ENCODE measurements around the gene MAP3K5. TPM values are rescaled to one million over a fixed set of nuclear protein-coding genes. Genes with fewer than 3 reads are reported as not detected.

Gene MAP3K5
- polyA plus RNA-seq, 1 experiment = 2.5 TPM

DNA sequence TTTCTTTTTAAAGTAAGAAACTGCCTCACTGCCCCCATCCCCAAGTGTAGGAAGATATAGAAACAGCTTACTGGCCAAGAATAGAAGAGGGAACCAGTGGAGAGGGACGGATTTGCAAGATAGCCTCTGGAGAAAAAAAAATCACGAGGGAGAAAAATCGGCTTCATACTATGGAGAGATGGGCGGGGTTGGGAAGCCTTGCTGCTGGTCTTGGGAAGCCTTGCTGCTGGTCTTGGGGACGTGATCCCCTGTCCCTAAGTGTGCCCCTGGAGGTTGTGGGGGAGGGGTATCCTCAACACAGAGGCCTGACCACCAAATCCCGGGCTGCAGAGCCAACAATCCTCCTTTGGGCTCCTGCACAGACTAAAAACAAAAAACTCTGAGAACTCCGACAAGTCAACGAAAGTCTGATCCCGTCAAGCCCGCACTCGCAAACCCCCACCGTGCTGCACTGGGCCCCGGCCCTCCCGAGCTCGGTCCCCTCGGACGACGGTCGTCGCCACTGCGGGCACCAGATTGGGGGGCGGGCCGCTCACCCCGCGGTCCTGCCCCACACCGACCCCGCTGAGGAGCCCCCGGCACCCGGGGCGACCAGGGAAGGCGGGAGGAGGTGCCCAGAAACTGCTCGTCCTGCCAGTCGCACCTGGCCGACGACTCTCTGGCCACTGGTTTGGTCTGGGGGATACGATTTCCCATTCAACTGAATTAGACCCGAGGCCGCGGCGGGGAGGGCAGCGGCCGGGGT is 242.8 kb downstream of the MAP3K5 start:
- Histone ChIP-seq H3K27me3 (ENCODE audit: control insufficient read depth, insufficient read depth, low read length) (peaks cover 3% of the 10 kb centered on the region), H3K36me3 (ENCODE audit: control insufficient read depth, insufficient read depth, low read length) (no peaks in the 10 kb centered on the region), H3K4me3 (ENCODE audit: low read depth, low read length) (peak overlapping the region; percentile 69)
- no peak for DNase-seq (ENCODE audit: low read depth)
- ChIA-PET POLR2A (no interaction called here), CTCF (interaction anchor here (0.6 to 1.8 kb wide), 20 partner anchors 9 to 276 kb away, joined by 3 to 19 read pairs (median 3); no protein-coding TSS in a partner anchor)
- TF ChIP-seq CTCF (IDR thresholded peaks at IDR 0.05; ENCODE audit: insufficient read depth, low read depth, low read length) = no peak

GRCh38 chr6:136548582-136549299 is 243.5 kb downstream of the MAP3K5 start:
- DNase-seq (ENCODE audit: low read depth) = no peak
- Histone ChIP-seq H3K27me3 (ENCODE audit: control insufficient read depth, insufficient read depth, low read length) (peaks cover 3% of the 10 kb centered on the region), H3K36me3 (ENCODE audit: control insufficient read depth, insufficient read depth, low read length) (no peaks in the 10 kb centered on the region), H3K4me3 (ENCODE audit: low read depth, low read length) (no peak overlapping the region)
- POLR2A ChIA-PET = no interaction called here
- CTCF ChIA-PET = interaction anchor here (0.6 to 1.7 kb wide), 4 partner anchors 16 to 260 kb away, joined by 3 to 5 read pairs (median 3); no protein-coding TSS in a partner anchor
- TF ChIP-seq CTCF (IDR thresholded peaks at IDR 0.05; ENCODE audit: insufficient read depth, low read depth, low read length) = no peak

DNA sequence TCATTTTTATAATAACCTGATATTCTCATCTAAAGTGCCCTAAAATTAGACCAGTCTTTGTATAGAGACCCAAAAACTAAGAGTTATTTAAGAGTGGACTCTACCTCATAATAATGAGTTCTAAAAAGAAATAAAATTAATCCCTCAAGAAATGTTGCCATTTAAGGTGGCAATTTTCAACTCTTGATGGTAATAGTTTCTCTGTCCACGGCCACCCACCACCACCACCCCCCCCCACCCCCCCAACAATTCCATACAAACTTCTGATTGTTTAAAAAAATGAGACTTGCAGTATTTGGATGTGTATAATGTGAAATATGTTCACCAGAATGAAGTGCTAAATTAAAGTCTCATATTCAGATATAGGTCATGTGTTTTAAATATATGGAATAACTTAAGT is 244.4 kb downstream of the MAP3K5 start:
- no peak for TF ChIP-seq CTCF (IDR thresholded peaks at IDR 0.05; ENCODE audit: insufficient read depth, low read depth, low read length)
- no peak for DNase-seq (ENCODE audit: low read depth)
- POLR2A ChIA-PET = no interaction called here

DNA sequence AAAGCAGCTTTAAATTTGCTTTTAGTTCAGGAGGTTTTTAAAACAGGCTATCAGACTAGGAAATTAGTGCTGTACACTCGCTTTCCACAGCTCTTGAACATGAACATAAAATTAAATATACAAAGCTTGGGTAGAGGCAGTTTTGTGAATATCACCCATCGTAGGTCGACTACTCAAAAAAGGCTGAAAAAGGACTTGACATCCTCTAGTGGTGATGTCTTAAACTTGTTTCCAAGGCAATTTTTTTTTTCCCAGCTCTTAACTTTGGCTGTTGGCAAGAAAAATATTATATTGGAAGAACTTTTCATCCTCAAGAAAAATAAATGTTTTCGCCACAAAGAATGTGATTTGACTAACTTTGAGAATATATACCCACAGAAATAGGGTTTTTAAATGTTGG is 244.9 kb downstream of the MAP3K5 start:
- Histone ChIP-seq H3K27me3 (ENCODE audit: control insufficient read depth, insufficient read depth, low read length) (peaks cover 3% of the 10 kb centered on the region), H3K36me3 (ENCODE audit: control insufficient read depth, insufficient read depth, low read length) (no peaks in the 10 kb centered on the region), H3K4me3 (ENCODE audit: low read depth, low read length) (no peak overlapping the region)
- ChIA-PET POLR2A (no interaction called here), CTCF (interaction anchor here (0.6 to 1.3 kb wide), 14 partner anchors 8 to 560 kb away, joined by 3 to 7 read pairs (median 4); no protein-coding TSS in a partner anchor)
- TF ChIP-seq CTCF (IDR thresholded peaks at IDR 0.05; ENCODE audit: insufficient read depth, low read depth, low read length) = peak; percentile 65
- peak; percentile 2 for DNase-seq (ENCODE audit: low read depth)

More for the DNA sequence above, 244.4 kb downstream of the MAP3K5 start:
- Histone ChIP-seq H3K36me3 (ENCODE audit: control insufficient read depth, insufficient read depth, low read length) (no peaks in the 10 kb centered on the region), H3K4me3 (ENCODE audit: low read depth, low read length) (no peak overlapping the region), H3K27me3 (ENCODE audit: control insufficient read depth, insufficient read depth, low read length) (peaks cover 3% of the 10 kb centered on the region)
- CTCF ChIA-PET = interaction anchor here (0.6 to 1.3 kb wide), 9 partner anchors 9 to 305 kb away, joined by 3 to 7 read pairs (median 4); no protein-coding TSS in a partner anchor

DNA sequence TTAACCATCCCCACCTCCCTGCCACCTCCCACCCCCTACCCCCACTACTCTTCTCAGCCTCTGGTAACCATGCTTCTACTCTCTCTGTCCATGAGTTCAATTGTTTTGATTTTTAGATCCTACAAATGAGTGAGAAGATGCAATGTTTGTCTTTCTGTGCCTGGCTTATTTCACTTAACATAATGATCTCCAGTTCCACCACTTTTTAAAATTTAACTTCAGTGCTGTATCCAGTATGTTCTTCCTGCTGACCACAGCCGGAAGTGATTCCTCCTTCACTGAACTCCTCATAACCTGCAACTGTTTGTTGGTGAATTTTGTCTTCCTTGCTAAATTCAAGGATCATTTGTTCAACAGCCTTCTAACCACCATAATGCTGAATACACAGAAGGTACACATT is 245.9 kb downstream of the MAP3K5 start:
- Histone ChIP-seq H3K4me3 (ENCODE audit: low read depth, low read length) (no peak overlapping the region), H3K36me3 (ENCODE audit: control insufficient read depth, insufficient read depth, low read length) (no peaks in the 10 kb centered on the region), H3K27me3 (ENCODE audit: control insufficient read depth, insufficient read depth, low read length) (peaks cover 3% of the 10 kb centered on the region)
- ChIA-PET CTCF (interaction anchor here (0.9 kb wide), 1 partner anchor 44 kb away, joined by 4 read pairs; no protein-coding TSS in a partner anchor), POLR2A (no interaction called here)
- TF ChIP-seq CTCF (IDR thresholded peaks at IDR 0.05; ENCODE audit: insufficient read depth, low read depth, low read length) = no peak
- DNase-seq (ENCODE audit: low read depth) = no peak
